GM23338 (cell line): ENCODE data around the gene EPB41L5. TPM values are rescaled to one million over a fixed set of nuclear protein-coding genes. Genes with fewer than 3 reads are reported as not detected.

ENCODE experiments used
- ATAC-seq: fragments of 200-7000 bp; cut with Tn5 transposase; 3 replicates; pipeline ENCODE4 v1.9.1; 2020
- DNase-seq: peaks from one replicate; pipeline ENCODE4 v3.0.0-alpha.2; 2015; ENCODE audit warnings: low spot score
- H2AFZ ChIP-seq: fragments of 200-600 bp; sonication (generic); 2 replicates; pipeline ENCODE4 v1.8.0; 2016; ENCODE audit warnings: antibody characterized with exemption, mild to moderate bottlenecking, moderate library complexity
- H3F3A ChIP-seq: fragments of 200-600 bp; sonication (generic); replicated peaks from 2 replicates; pipeline ENCODE4 v1.8.0; 2017; ENCODE audit warnings: antibody characterized with exemption, mixed run types, low read depth
- H3K27ac ChIP-seq: fragments of 200-600 bp; sonication (generic); 2 replicates; pipeline ENCODE4 v1.6.1; 2016; ENCODE audit warnings: low read depth
- H3K27me3 ChIP-seq: fragments of 200-600 bp; sonication (generic); 2 replicates; pipeline ENCODE4 v1.8.0; 2016; ENCODE audit warnings: mild to moderate bottlenecking, mixed run types, moderate library complexity; ENCODE audit not compliant: insufficient read depth
- H3K36me3 ChIP-seq: fragments of 200-600 bp; sonication (generic); 2 replicates; pipeline ENCODE4 v1.8.0; 2016; ENCODE audit warnings: mild to moderate bottlenecking; ENCODE audit not compliant: insufficient read depth
- H3K4me1 ChIP-seq: fragments of 200-600 bp; sonication (generic); 2 replicates; pipeline ENCODE4 v1.8.0; 2016; ENCODE audit warnings: mild to moderate bottlenecking, moderate library complexity; ENCODE audit not compliant: insufficient read depth
- H3K4me2 ChIP-seq: fragments of 200-600 bp; sonication (generic); 2 replicates; pipeline ENCODE4 v1.7.1; 2017; ENCODE audit warnings: mixed run types
- H3K4me3 ChIP-seq: fragments of 200-600 bp; sonication (generic); 2 replicates; pipeline ENCODE4 v1.6.1; 2016; ENCODE audit warnings: mixed run types
- H3K79me2 ChIP-seq: fragments of 200-600 bp; sonication (generic); replicated peaks from 2 replicates; pipeline ENCODE4 v1.8.0; 2017; ENCODE audit warnings: mild to moderate bottlenecking; ENCODE audit not compliant: insufficient read depth
- H3K9me2 ChIP-seq: fragments of 200-600 bp; sonication (generic); 2 replicates; pipeline ENCODE4 v1.8.0; 2017; ENCODE audit not compliant: insufficient read depth
- H4K20me1 ChIP-seq: fragments of 200-600 bp; sonication (generic); replicated peaks from 2 replicates; pipeline ENCODE4 v1.8.0; 2017; ENCODE audit warnings: mild to moderate bottlenecking; ENCODE audit not compliant: insufficient read depth
- H3K27ac Mint-ChIP-seq: 2 replicates; pipeline ENCODE4 v1.8.0; 2020; ENCODE audit warnings: inconsistent platforms, mild to moderate bottlenecking, moderate library complexity, mixed read lengths
- H3K27me3 Mint-ChIP-seq: 3 replicates; pipeline ENCODE4 v1.8.0; 2022; ENCODE audit warnings: low read depth, mild to moderate bottlenecking, moderate library complexity, mixed read lengths, inconsistent platforms; ENCODE audit not compliant: insufficient read depth, poor library complexity
- H3K36me3 Mint-ChIP-seq: 3 replicates; pipeline ENCODE4 v1.8.0; 2021; ENCODE audit warnings: low read depth, mild to moderate bottlenecking, inconsistent platforms, moderate library complexity, mixed read lengths
- H3K4me1 Mint-ChIP-seq: 3 replicates; pipeline ENCODE4 v1.8.0; 2020; ENCODE audit warnings: mild to moderate bottlenecking, inconsistent platforms, mixed read lengths
- H3K4me3 Mint-ChIP-seq: 3 replicates; pipeline ENCODE4 v1.8.0; 2021; ENCODE audit warnings: moderate library complexity, mild to moderate bottlenecking, inconsistent platforms, mixed read lengths
- H3K9me3 Mint-ChIP-seq: 3 replicates; pipeline ENCODE4 v1.8.0; 2020; ENCODE audit warnings: moderate library complexity, mild to moderate bottlenecking, inconsistent platforms, mixed read lengths
- CREB1 ChIP-seq: fragments of 250-450 bp; sonication (Bioruptor Pico); IDR thresholded peaks from 2 replicates; pipeline ENCODE4 v1.5.0; 2020; ENCODE audit warnings: low read depth, mild to moderate bottlenecking, moderate library complexity
- CTCF ChIP-seq, 2 experiments: fragments of 200-600 bp in 1 of 2; sonication (generic) in 1 of 2; conservative IDR thresholded peaks; 2 replicates each; pipeline versions ENCODE4 v1.5.1 to v1.6.1; 2016 to 2017; ENCODE audit warnings: antibody characterized with exemption in 2 of 2, low read depth in 2 of 2, mild to moderate bottlenecking in 2 of 2, moderate library complexity in 1 of 2
- ETS1 ChIP-seq: IDR thresholded peaks from 2 replicates; pipeline ENCODE4 v1.6.1; 2016; ENCODE audit warnings: antibody characterized with exemption
- EZH2 ChIP-seq: fragments of 200-600 bp; sonication (generic); IDR thresholded peaks from one replicate; pipeline ENCODE4 v1.8.0; 2017; ENCODE audit warnings: antibody characterized with exemption, mild to moderate bottlenecking, low read depth; ENCODE audit not compliant: unreplicated experiment
- EZH2phosphoT487 ChIP-seq: fragments of 200-600 bp; sonication (generic); IDR thresholded peaks from one replicate; pipeline ENCODE4 v1.8.1; 2018; ENCODE audit warnings: antibody characterized with exemption; ENCODE audit not compliant: unreplicated experiment
- JUNB ChIP-seq: IDR thresholded peaks from one replicate; pipeline ENCODE4 v1.6.1; 2016; ENCODE audit warnings: antibody characterized with exemption; ENCODE audit not compliant: unreplicated experiment
- POLR2AphosphoS5 ChIP-seq: IDR thresholded peaks from 2 replicates; pipeline ENCODE4 v1.6.1; 2016; ENCODE audit warnings: antibody characterized with exemption, low read depth
- REST ChIP-seq: IDR thresholded peaks from one replicate; pipeline ENCODE4 v1.6.1; 2018; ENCODE audit warnings: antibody characterized with exemption; ENCODE audit not compliant: unreplicated experiment
- STAT1 ChIP-seq: IDR thresholded peaks from one replicate; pipeline ENCODE4 v1.6.1; 2016; ENCODE audit warnings: antibody characterized with exemption; ENCODE audit not compliant: unreplicated experiment
- ZNF114 ChIP-seq: fragments of 250-450 bp; sonication (Bioruptor Pico); IDR thresholded peaks from 2 replicates; pipeline ENCODE4 v1.5.0; 2020; ENCODE audit warnings: mild to moderate bottlenecking, moderate library complexity
- ZNF331 ChIP-seq: fragments of 250-450 bp; sonication (Bioruptor Pico); IDR thresholded peaks from 2 replicates; pipeline ENCODE4 v1.5.0; 2020; ENCODE audit warnings: low read depth, mild to moderate bottlenecking, moderate library complexity
- polyA plus RNA-seq: library from polyadenylated mRNA; unstranded; fragments of >200 nt; fragmentation: Nextera tagmentation; extraction: Ambion mirVana; gene quantifications from 2 replicates; pipeline ENCODE4 v1.2.1, GENCODE V29; 2016
- total RNA-seq: library from RNA; depleted of rRNA; stranded (reverse); fragments of >200 nt; shearing (Covaris generic); gene quantifications from 2 replicates; pipeline ENCODE4 v1.2.3, GENCODE V29; 2014

Gene EPB41L5
- total and polyA plus RNA-seq, 2 experiments from 2014 or later, result 15.5 to 35.4 TPM

GRCh38 chr2:120037995-120038541 lies 25.2 kb downstream of the EPB41L5 start (continued):
- no peak for TF ChIP-seq ETS1
- no peak for TF ChIP-seq CREB1 (CRISPR knock-in tag)
- no peak for TF ChIP-seq POLR2AphosphoS5
- TF ChIP-seq STAT1, result no peak
- TF ChIP-seq REST, result no peak
- no peak for TF ChIP-seq ZNF331 (CRISPR knock-in tag)

GRCh38 chr2:120042359-120042758 lies 29.5 kb downstream of the EPB41L5 start:
- Mint-ChIP-seq H3K9me3 (peaks cover 21% of the 10 kb centered on the region), H3K27ac (no peak overlapping the region), H3K4me1 (peaks cover 7% of the 10 kb centered on the region; the same call in 2 of the 3 replicates), H3K36me3 (peaks cover 46% of the 10 kb centered on the region), H3K27me3 (no peaks in the 10 kb centered on the region), H3K4me3 (no peak overlapping the region)
- no peak overlapping the region for H3K4me2 ChIP-seq
- no peaks in the 10 kb centered on the region for H3K4me1 ChIP-seq
- peaks cover 29% of the 10 kb centered on the region for H3K79me2 ChIP-seq
- no peaks in the 10 kb centered on the region for H4K20me1 ChIP-seq
- H3K27me3 ChIP-seq, result no peaks in the 10 kb centered on the region
- peaks cover 17% of the 10 kb centered on the region for H3K36me3 ChIP-seq
- no peak for ATAC-seq
- no peak overlapping the region for H3K4me3 ChIP-seq
- no peaks in the 10 kb centered on the region for H3F3A ChIP-seq
- no peaks in the 10 kb centered on the region for H3K9me2 ChIP-seq
- H3K27ac ChIP-seq, result no peak overlapping the region
- no peak for DNase-seq
- no peak overlapping the region for H2AFZ ChIP-seq
- no peak for TF ChIP-seq EZH2phosphoT487
- no peak for TF ChIP-seq STAT1
- no peak for TF ChIP-seq ZNF114 (CRISPR knock-in tag)
- TF ChIP-seq ZNF331 (CRISPR knock-in tag), result no peak
- no peak for TF ChIP-seq ETS1
- no peak for TF ChIP-seq EZH2
- no peak for TF ChIP-seq CREB1 (CRISPR knock-in tag)
- TF ChIP-seq JUNB, result no peak
- TF ChIP-seq REST, result no peak
- no peak for TF ChIP-seq CTCF (conservative IDR thresholded peaks at IDR 0.05; ENCODE audit: low read depth in 2 of 2)
